Ramos (cell line): ENCODE results near the gene COL16A1.

Source experiments
- in situ Hi-C: fragments of 300-500 bp; cut with MboI; formaldehyde crosslinking; loops from one replicate; pipeline ENCODE4 v1.14.3; 2022; ENCODE audit warnings: low sequenced_read_pairs; ENCODE audit not compliant: unreplicated experiment

Gene COL16A1

GRCh38 chr1:31669433-31669785, 34.4 kb downstream of the COL16A1 start:
- in situ Hi-C loops: loop anchor here (5.0 to 25.0 kb wide), 2 partner anchors 128 to 293 kb away; no protein-coding TSS in a partner anchor

- in situ Hi-C loops: loop anchor here (5.0 to 25.0 kb wide), 2 partner anchors 129 to 294 kb away; no protein-coding TSS in a partner anchor
Measured at GRCh38 chr1:31668303-31668883, 35.4 kb downstream of the COL16A1 start.

- in situ Hi-C loops: loop anchor here (5.0 to 25.0 kb wide), 2 partner anchors 130 to 295 kb away; no protein-coding TSS in a partner anchor
Measured at GRCh38 chr1:31667065-31667785, 36.6 kb downstream of the COL16A1 start.

GRCh38 chr1:31666263-31666963, 37.4 kb downstream of the COL16A1 start:
- in situ Hi-C loops: loop anchor here (5.0 to 25.0 kb wide), 2 partner anchors 131 to 296 kb away; no protein-coding TSS in a partner anchor

GRCh38 chr1:31665234-31665878, 38.5 kb downstream of the COL16A1 start:
- in situ Hi-C loops: loop anchor here (5.0 to 25.0 kb wide), 2 partner anchors 132 to 297 kb away; no protein-coding TSS in a partner anchor

- in situ Hi-C loops: loop anchor here (25.0 kb wide), 1 partner anchor 298 kb away; no protein-coding TSS in a partner anchor
Measured at GRCh38 chr1:31664528-31664927, 39.3 kb downstream of the COL16A1 start.

- in situ Hi-C loops: loop anchor here (25.0 kb wide), 1 partner anchor 298 kb away; no protein-coding TSS in a partner anchor
Measured at GRCh38 chr1:31663622-31664452, 40.0 kb downstream of the COL16A1 start.

- in situ Hi-C loops: loop anchor here (25.0 kb wide), 1 partner anchor 300 kb away; no protein-coding TSS in a partner anchor
Measured at GRCh38 chr1:31662463-31662862, 41.4 kb downstream of the COL16A1 start.

- in situ Hi-C loops: loop anchor here (25.0 kb wide), 1 partner anchor 300 kb away; no protein-coding TSS in a partner anchor
Measured at GRCh38 chr1:31661856-31662255, 42.0 kb downstream of the COL16A1 start.

GRCh38 chr1:31660871-31661455, 42.9 kb downstream of the COL16A1 start:
- in situ Hi-C loops: loop anchor here (25.0 kb wide), 1 partner anchor 301 kb away; no protein-coding TSS in a partner anchor

- in situ Hi-C loops: loop anchor here (25.0 kb wide), 1 partner anchor 302 kb away; no protein-coding TSS in a partner anchor
Measured at GRCh38 chr1:31659889-31660288, 43.9 kb downstream of the COL16A1 start.

GRCh38 chr1:31658721-31659120, 45.1 kb downstream of the COL16A1 start:
- in situ Hi-C loops: loop anchor here (25.0 kb wide), 1 partner anchor 304 kb away; no protein-coding TSS in a partner anchor

GRCh38 chr1:31657972-31658510, 45.8 kb downstream of the COL16A1 start:
- in situ Hi-C loops: loop anchor here (25.0 kb wide), 1 partner anchor 304 kb away; no protein-coding TSS in a partner anchor

- in situ Hi-C loops: loop anchor here (25.0 kb wide), 1 partner anchor 305 kb away; no protein-coding TSS in a partner anchor
Measured at GRCh38 chr1:31657020-31657804, 46.6 kb downstream of the COL16A1 start.

GRCh38 chr1:31655756-31656155, 48.1 kb downstream of the COL16A1 start:
- in situ Hi-C loops: loop anchor here (25.0 kb wide), 1 partner anchor 307 kb away; no protein-coding TSS in a partner anchor

GRCh38 chr1:31655104-31655503, 48.7 kb downstream of the COL16A1 start:
- in situ Hi-C loops: loop anchor here (25.0 kb wide), 1 partner anchor 307 kb away; no protein-coding TSS in a partner anchor

GRCh38 chr1:31654474-31654776, 49.4 kb downstream of the COL16A1 start:
- in situ Hi-C loops: loop anchor here (25.0 kb wide), 1 partner anchor 308 kb away; no protein-coding TSS in a partner anchor
